Activated gamma-delta T cell (primary cell): ENCODE data around the gene WWTR1.

Experiments used
- DNase-seq: peaks from one replicate; lab custom pipeline; 2025; lab: John Stamatoyannopoulos, UW

Gene WWTR1

GRCh38 chr3:149567381-149567780, 90.4 kb downstream of the WWTR1 start:
- no peak for DNase-seq

- DNase-seq: no peak
Observed at GRCh38 chr3:149566292-149566975, 91.4 kb downstream of the WWTR1 start.

GRCh38 chr3:149564079-149564478, 93.7 kb downstream of the WWTR1 start:
- DNase-seq: no peak

- no peak for DNase-seq
Observed at GRCh38 chr3:149563114-149563513, 94.7 kb downstream of the WWTR1 start.

- DNase-seq: no peak
Observed at GRCh38 chr3:149560617-149561016, 97.2 kb downstream of the WWTR1 start.

GRCh38 chr3:149560001-149560400, 97.8 kb downstream of the WWTR1 start:
- no peak for DNase-seq

GRCh38 chr3:149559525-149559924, 98.3 kb downstream of the WWTR1 start:
- DNase-seq: no peak

- no peak for DNase-seq
Observed at GRCh38 chr3:149555927-149556326, 101.9 kb downstream of the WWTR1 start.

- DNase-seq: no peak
Observed at GRCh38 chr3:149554826-149555225, 103.0 kb downstream of the WWTR1 start.

- DNase-seq: no peak
Observed at GRCh38 chr3:149553781-149554451, 103.9 kb downstream of the WWTR1 start.

GRCh38 chr3:149552700-149553099, 105.1 kb downstream of the WWTR1 start:
- no peak for DNase-seq

- no peak for DNase-seq
Observed at GRCh38 chr3:149551500-149551899, 106.3 kb downstream of the WWTR1 start.

- DNase-seq: no peak
Observed at GRCh38 chr3:149548669-149549065, 109.2 kb downstream of the WWTR1 start.

GRCh38 chr3:149547954-149548668, 109.7 kb downstream of the WWTR1 start:
- DNase-seq: no peak

GRCh38 chr3:149547413-149547812, 110.4 kb downstream of the WWTR1 start:
- no peak for DNase-seq

- DNase-seq: no peak
Observed at GRCh38 chr3:149545049-149545448, 112.8 kb downstream of the WWTR1 start.

GRCh38 chr3:149542375-149543312, 115.2 kb downstream of the WWTR1 start:
- no peak for DNase-seq

GRCh38 chr3:149541091-149541491, 116.7 kb downstream of the WWTR1 start:
- DNase-seq: no peak

- no peak for DNase-seq
Observed at GRCh38 chr3:149538371-149538770, 119.5 kb downstream of the WWTR1 start.

- no peak for DNase-seq
Observed at GRCh38 chr3:149536429-149536828, 121.4 kb downstream of the WWTR1 start.

GRCh38 chr3:149535333-149535685, 122.5 kb downstream of the WWTR1 start:
- no peak for DNase-seq
